ENCODE measurements around the gene WDR17. TPM values are rescaled to one million over a fixed set of nuclear protein-coding genes. Genes with fewer than 3 reads are reported as not detected.

WDR17 gene
- total and polyA plus RNA-seq, 2 of the 8 experiments (the other 6 are each of a cell fraction or from before 2014, with no cell fraction given): 1.4 to 3.3 TPM

DNA sequence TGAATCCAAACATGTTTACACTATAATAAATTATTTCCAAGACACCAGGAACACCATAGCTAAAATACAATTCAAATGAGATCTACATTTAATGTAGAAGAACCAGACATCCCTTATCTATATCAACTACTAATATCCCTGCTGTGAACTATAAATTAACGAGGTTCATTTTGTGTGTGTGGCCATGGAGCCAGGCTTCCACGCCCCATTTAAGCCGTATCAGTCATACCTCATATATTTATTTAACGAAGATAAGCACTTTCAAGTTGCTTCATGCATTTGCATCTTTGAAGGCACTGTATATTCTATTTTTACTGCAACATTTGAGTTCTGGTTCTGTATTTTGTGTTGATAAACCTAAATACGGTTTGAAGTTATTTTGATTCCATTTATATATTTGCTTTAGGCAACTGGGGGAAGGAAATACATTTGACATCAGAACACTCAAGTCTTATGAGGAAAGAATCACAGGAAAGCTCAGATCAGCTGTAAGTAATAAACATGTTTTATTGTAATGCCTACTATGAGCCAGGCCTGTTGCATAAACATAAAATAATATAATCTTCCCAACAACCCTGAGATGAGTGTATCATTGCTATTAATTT, 45.1 kb upstream of the WDR17 start:
- H3K27ac ChIP-seq (ENCODE audit: low read depth, low read length): no peak overlapping the region
- POLR2A ChIA-PET (ENCODE audit: partially characterized antibody): no interaction called here
- no peak overlapping the region for H2BK20ac ChIP-seq (ENCODE audit: low read length)
- CTCF ChIA-PET (ENCODE audit: partially characterized antibody): interaction anchor here (0.9 kb wide), 1 partner anchor 103 kb away, joined by 3 read pairs; no protein-coding TSS in a partner anchor
- H3K23ac ChIP-seq (ENCODE audit: insufficient read length): no peak overlapping the region
- no peaks in the 10 kb centered on the region for H3K23me2 ChIP-seq (ENCODE audit: low read depth, low read length)
- no peak overlapping the region for H4K8ac ChIP-seq (ENCODE audit: extremely low read depth, insufficient read depth, low read length)
- no peaks in the 10 kb centered on the region for H3K36me3 ChIP-seq (ENCODE audit: control insufficient read depth in 2 of 4, insufficient read depth in 4 of 4, low read length in 3 of 4)
- H3K9me3 ChIP-seq (ENCODE audit: insufficient read depth in 2 of 2, low read depth in 1 of 2, low read length in 1 of 2): no peaks in the 10 kb centered on the region
- no peak for FAIRE-seq
- no peak overlapping the region for H2BK5ac ChIP-seq (ENCODE audit: low read depth, low read length)
- no peaks in the 10 kb centered on the region for H4K20me1 ChIP-seq (replicated peaks in 1 of 2; ENCODE audit: control insufficient read depth in 1 of 2, insufficient read depth in 2 of 2, low read length in 2 of 2)
- H3K14ac ChIP-seq (ENCODE audit: insufficient read length): no peak overlapping the region
- no peak overlapping the region for H3K56ac ChIP-seq (replicated peaks; ENCODE audit: insufficient read length, low read depth, low read length)
- H4K91ac ChIP-seq (replicated peaks; ENCODE audit: insufficient read length, low read length): no peak overlapping the region
- H4K5ac ChIP-seq (ENCODE audit: insufficient read length, low read depth, low read length): no peak overlapping the region
- no peak overlapping the region for H3K18ac ChIP-seq (ENCODE audit: extremely low read depth, low read length)
- no peak overlapping the region for H3K4ac ChIP-seq (replicated peaks; ENCODE audit: insufficient read length, low read depth, low read length)
- no peaks in the 10 kb centered on the region for H3K4me1 ChIP-seq (replicated peaks in 1 of 4; ENCODE audit: control insufficient read depth in 3 of 4, insufficient read depth in 4 of 4, low read length in 3 of 4)
- H2BK12ac ChIP-seq (ENCODE audit: low read depth, low read length): no peak overlapping the region
- no peak overlapping the region for H3K4me2 ChIP-seq (ENCODE audit: insufficient read depth in 1 of 2, low read depth in 2 of 2, low read length in 2 of 2)
- no peaks in the 10 kb centered on the region for H3K79me1 ChIP-seq (ENCODE audit: low read depth, low read length)
- 94% methylated on average over 5 of the region's 5 CpGs; no CpG with 5 or more reads in 1 of the 2 experiments for WGBS, 2 experiments (ENCODE audit: extremely low coverage in 1 of 2, insufficient coverage in 1 of 2, insufficient read length in 1 of 2, insufficient replicate concordance in 2 of 2, low coverage in 1 of 2, low lambda C conversion rate in 2 of 2, missing lambda C conversion rate in 1 of 2)
- H3K27me3 ChIP-seq (replicated peaks in 1 of 4; ENCODE audit: control insufficient read depth in 3 of 4, extremely low read depth in 1 of 4, insufficient read depth in 3 of 4, low read length in 3 of 4): no peaks in the 10 kb centered on the region
- no peak overlapping the region for H2BK15ac ChIP-seq (ENCODE audit: low read length)
- no peak overlapping the region for H2BK120ac ChIP-seq (replicated peaks; ENCODE audit: low read depth, low read length)
- DNase-seq (ENCODE audit: low read depth in 1 of 2, low spot score in 2 of 2): no peak
- no peak overlapping the region for H3K4me3 ChIP-seq (ENCODE audit: extremely low read depth in 1 of 4, insufficient read depth in 2 of 4, low read depth in 3 of 4, low read length in 4 of 4)
- H3K9ac ChIP-seq (replicated peaks in 1 of 4; ENCODE audit: extremely low read depth in 1 of 4, low read depth in 3 of 4, low read length in 3 of 4): no peak overlapping the region
- H2AFZ ChIP-seq (ENCODE audit: low read length): no peak overlapping the region
- H2AK5ac ChIP-seq (ENCODE audit: low read depth, low read length): no peak overlapping the region
- H3K79me2 ChIP-seq (ENCODE audit: control insufficient read depth in 1 of 2, insufficient read depth in 2 of 2, low read length in 2 of 2): no peaks in the 10 kb centered on the region
- no peak for TF ChIP-seq TCF12 (IDR thresholded peaks at IDR 0.05; ENCODE audit: low read depth, low read length)
- no peak for TF ChIP-seq GTF2F1 (IDR thresholded peaks at IDR 0.05; ENCODE audit: borderline replicate concordance, low read depth, low read length)
- TF ChIP-seq TAF1 (IDR thresholded peaks at IDR 0.05; ENCODE audit: low read depth, low read length): no peak
- no peak for TF ChIP-seq CHD1 (IDR thresholded peaks at IDR 0.05; ENCODE audit: low read depth, low read length)
- no peak for TF ChIP-seq SIN3A (conservative IDR thresholded peaks at IDR 0.05 in 1 of 2, IDR thresholded peaks at IDR 0.05 in 1 of 2; ENCODE audit: low read depth in 1 of 2, low read length in 2 of 2)
- no peak for TF ChIP-seq TAF7 (optimal IDR thresholded peaks at IDR 0.05; ENCODE audit: borderline replicate concordance, low read depth, low read length)
- TF ChIP-seq PHF8 (conservative IDR thresholded peaks at IDR 0.05; ENCODE audit: low read depth, low read length): no peak
- TF ChIP-seq CTCF (IDR thresholded peaks at IDR 0.05; ENCODE audit: control extremely low read depth in 1 of 3, insufficient read depth in 1 of 3, low read depth in 1 of 3, low read length in 3 of 3): no peak
- TF ChIP-seq KDM5A (IDR thresholded peaks at IDR 0.05; ENCODE audit: low read length): no peak
- no peak for TF ChIP-seq GABPA (IDR thresholded peaks at IDR 0.05; ENCODE audit: borderline replicate concordance, insufficient read depth, low read length)
- no peak for TF ChIP-seq CEBPB (IDR thresholded peaks at IDR 0.05; ENCODE audit: low read depth, low read length)
